GM08714 (cell line): Measurements from ENCODE around the gene FFAR2.

Experiments used
- H3K4me3 ChIP-seq: fragments of 200-500 bp; sonication (Bioruptor generic); 2 replicates; pipeline ENCODE4 v1.5.1; 2014; ENCODE audit warnings: mild to moderate bottlenecking, low read length, inconsistent platforms
- ZNF274 ChIP-seq: IDR thresholded peaks from 2 replicates; pipeline ENCODE4 v1.6.1; 2012; ENCODE audit warnings: mild to moderate bottlenecking, low read depth, low read length

The FFAR2 gene

GRCh38 chr19:35436477-35437405 is 11.3 kb upstream of the FFAR2 start:
- peak overlapping the region; percentile 42; the same call in 1 of the 2 replicates for H3K4me3 ChIP-seq
- no peak for TF ChIP-seq ZNF274

DNA sequence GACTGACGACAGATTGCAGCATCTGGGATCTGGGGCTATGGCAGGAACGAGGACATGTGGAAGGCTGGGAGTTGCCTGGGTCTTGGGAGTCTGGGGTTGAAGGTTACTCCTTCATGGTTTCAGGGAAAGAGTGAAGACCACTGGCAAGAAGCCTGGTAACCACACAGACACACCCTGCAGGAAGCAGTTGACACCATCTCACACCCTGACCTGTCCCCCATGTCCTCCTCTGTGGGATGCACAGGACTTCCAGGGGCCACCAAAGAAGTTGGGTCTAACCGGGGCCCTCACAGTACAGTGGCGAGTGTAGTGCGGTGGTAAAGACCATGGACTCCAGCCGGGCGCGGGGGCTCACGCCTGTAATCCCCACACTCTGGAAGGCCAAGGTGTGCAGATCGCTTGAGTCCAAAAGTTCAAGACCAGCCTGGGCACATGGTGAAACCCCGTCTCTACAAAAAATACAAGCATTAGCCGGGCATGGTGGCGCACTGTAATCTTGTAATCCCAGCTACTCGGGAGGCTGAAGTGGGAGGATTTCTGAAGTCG is 10.6 kb upstream of the FFAR2 start:
- no peak overlapping the region for H3K4me3 ChIP-seq
- no peak for TF ChIP-seq ZNF274

GRCh38 chr19:35438096-35438495 is 10.0 kb upstream of the FFAR2 start:
- TF ChIP-seq ZNF274 = no peak
- no peak overlapping the region for H3K4me3 ChIP-seq

- H3K4me3 ChIP-seq = no peak overlapping the region
- no peak for TF ChIP-seq ZNF274
Measured at GRCh38 chr19:35438527-35438926, 9.5 kb upstream of the FFAR2 start.

GRCh38 chr19:35439921-35440320 is 8.1 kb upstream of the FFAR2 start:
- no peak for TF ChIP-seq ZNF274
- no peak overlapping the region for H3K4me3 ChIP-seq

DNA sequence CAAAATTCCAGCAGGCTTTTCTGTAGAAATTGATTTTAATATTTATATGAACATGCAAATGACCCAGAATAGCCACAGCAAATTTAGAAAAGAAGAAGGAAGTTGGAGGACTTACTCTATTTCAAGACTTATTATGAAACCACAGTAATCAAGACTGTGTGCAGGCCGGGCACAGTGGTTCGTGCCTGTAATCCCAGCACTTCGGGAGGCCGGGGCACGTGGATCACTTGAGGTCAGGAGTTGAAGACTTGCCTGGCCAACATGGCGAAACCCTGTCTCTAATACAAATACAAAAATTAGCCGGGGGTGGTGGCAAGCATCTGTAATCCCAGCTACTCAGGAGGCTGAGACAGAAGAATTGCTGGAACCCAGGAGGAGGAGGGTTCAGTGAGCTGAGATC is 6.0 kb upstream of the FFAR2 start:
- no peak overlapping the region for H3K4me3 ChIP-seq
- TF ChIP-seq ZNF274 = no peak

- TF ChIP-seq ZNF274 = no peak
- no peak overlapping the region for H3K4me3 ChIP-seq
Measured at GRCh38 chr19:35444735-35445134, 3.3 kb upstream of the FFAR2 start.

GRCh38 chr19:35445826-35446593 is 2.0 kb upstream of the FFAR2 start:
- no peak for TF ChIP-seq ZNF274
- no peak overlapping the region; the same call in 1 of the 2 replicates for H3K4me3 ChIP-seq

GRCh38 chr19:35449359-35450043 is 1.4 kb downstream of the FFAR2 start:
- H3K4me3 ChIP-seq = no peak overlapping the region; the same call in 1 of the 2 replicates
- TF ChIP-seq ZNF274 = no peak

- H3K4me3 ChIP-seq = no peak overlapping the region; the same call in 1 of the 2 replicates
- no peak for TF ChIP-seq ZNF274
Measured at GRCh38 chr19:35451338-35452096, 3.5 kb downstream of the FFAR2 start.

- no peak for TF ChIP-seq ZNF274
- no peak overlapping the region for H3K4me3 ChIP-seq
Measured at GRCh38 chr19:35454663-35455062, 6.6 kb downstream of the FFAR2 start.

- H3K4me3 ChIP-seq = no peak overlapping the region
- no peak for TF ChIP-seq ZNF274
Measured at GRCh38 chr19:35455616-35456201, 7.7 kb downstream of the FFAR2 start.

DNA sequence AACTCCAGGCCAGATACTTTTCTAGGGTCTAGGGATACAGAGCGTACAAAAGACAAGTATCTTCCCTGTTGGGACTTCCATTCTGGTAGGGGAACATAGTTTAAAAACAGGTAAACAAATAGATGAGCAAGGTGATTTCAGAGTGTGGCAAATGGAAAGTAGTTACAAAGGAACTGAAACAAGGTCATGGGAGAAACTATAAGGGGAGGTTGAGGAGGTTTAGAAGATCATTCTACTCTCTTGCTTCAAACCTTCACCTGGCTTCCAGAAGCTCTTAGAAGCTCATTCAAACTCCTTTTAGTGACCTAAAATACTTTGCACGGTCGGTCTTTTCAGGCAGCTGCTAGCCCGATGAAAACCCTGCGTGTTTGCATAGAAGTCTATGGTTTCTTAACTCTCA is 9.1 kb downstream of the FFAR2 start:
- no peak for TF ChIP-seq ZNF274
- H3K4me3 ChIP-seq = no peak overlapping the region; the same call in 1 of the 2 replicates
